GM23338 (cell line): ENCODE measurements around the gene DBET.
"Not testable (repeated sequence)": the region's sequence is repeated elsewhere in the genome, so short reads cannot be mapped to it uniquely, and the experiment has no call there.

ENCODE experiments used
- CREB1 ChIP-seq: fragments of 250-450 bp; sonication (Bioruptor Pico); IDR thresholded peaks from 2 replicates; pipeline ENCODE4 v1.5.0; 2020; ENCODE audit warnings: low read depth, mild to moderate bottlenecking, moderate library complexity
- EZH2 ChIP-seq: fragments of 200-600 bp; sonication (generic); IDR thresholded peaks from one replicate; pipeline ENCODE4 v1.8.0; 2017; ENCODE audit warnings: antibody characterized with exemption, mild to moderate bottlenecking, low read depth; ENCODE audit not compliant: unreplicated experiment
- EZH2phosphoT487 ChIP-seq: fragments of 200-600 bp; sonication (generic); IDR thresholded peaks from one replicate; pipeline ENCODE4 v1.8.1; 2018; ENCODE audit warnings: antibody characterized with exemption; ENCODE audit not compliant: unreplicated experiment
- JUNB ChIP-seq: IDR thresholded peaks from one replicate; pipeline ENCODE4 v1.6.1; 2016; ENCODE audit warnings: antibody characterized with exemption; ENCODE audit not compliant: unreplicated experiment
- POLR2AphosphoS5 ChIP-seq: IDR thresholded peaks from 2 replicates; pipeline ENCODE4 v1.6.1; 2016; ENCODE audit warnings: antibody characterized with exemption, low read depth
- STAT1 ChIP-seq: IDR thresholded peaks from one replicate; pipeline ENCODE4 v1.6.1; 2016; ENCODE audit warnings: antibody characterized with exemption; ENCODE audit not compliant: unreplicated experiment
- ZNF114 ChIP-seq: fragments of 250-450 bp; sonication (Bioruptor Pico); IDR thresholded peaks from 2 replicates; pipeline ENCODE4 v1.5.0; 2020; ENCODE audit warnings: mild to moderate bottlenecking, moderate library complexity
- ZNF331 ChIP-seq: fragments of 250-450 bp; sonication (Bioruptor Pico); IDR thresholded peaks from 2 replicates; pipeline ENCODE4 v1.5.0; 2020; ENCODE audit warnings: low read depth, mild to moderate bottlenecking, moderate library complexity
- TF ChIP-seq, protein P1 (sequence below), 2 experiments: fragments of 200-600 bp in 1 of 2; sonication (generic) in 1 of 2; conservative IDR thresholded peaks; 2 replicates each; pipeline versions ENCODE4 v1.5.1 to v1.6.1; 2016 to 2017; ENCODE audit warnings: antibody characterized with exemption in 2 of 2, low read depth in 2 of 2, mild to moderate bottlenecking in 2 of 2, moderate library complexity in 1 of 2
- TF ChIP-seq, protein P2 (sequence below): IDR thresholded peaks from one replicate; pipeline ENCODE4 v1.6.1; 2018; ENCODE audit warnings: antibody characterized with exemption; ENCODE audit not compliant: unreplicated experiment
- TF ChIP-seq, protein P3 (sequence below): IDR thresholded peaks from 2 replicates; pipeline ENCODE4 v1.6.1; 2016; ENCODE audit warnings: antibody characterized with exemption

DNA sequence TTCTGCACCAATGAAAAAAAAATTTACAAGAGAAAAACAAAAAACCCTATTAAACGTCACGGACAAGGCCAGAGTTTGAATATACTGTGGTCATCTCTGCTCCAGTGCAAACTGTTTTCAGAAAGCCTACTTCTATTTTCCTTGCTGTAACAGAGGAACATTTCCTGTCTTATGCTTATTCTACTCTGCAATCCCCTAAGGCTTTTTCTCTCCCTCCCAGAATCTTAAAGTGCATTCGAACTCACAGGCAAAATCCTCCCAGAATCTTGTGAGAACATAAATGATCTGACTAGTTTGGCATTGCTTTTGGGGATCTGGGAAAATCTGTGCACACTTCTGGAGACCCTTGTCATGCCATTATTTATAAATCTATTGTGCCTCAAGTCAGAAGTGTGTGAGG lies 503 bp downstream of the DBET start:
- TF ChIP-seq, protein P1, sequence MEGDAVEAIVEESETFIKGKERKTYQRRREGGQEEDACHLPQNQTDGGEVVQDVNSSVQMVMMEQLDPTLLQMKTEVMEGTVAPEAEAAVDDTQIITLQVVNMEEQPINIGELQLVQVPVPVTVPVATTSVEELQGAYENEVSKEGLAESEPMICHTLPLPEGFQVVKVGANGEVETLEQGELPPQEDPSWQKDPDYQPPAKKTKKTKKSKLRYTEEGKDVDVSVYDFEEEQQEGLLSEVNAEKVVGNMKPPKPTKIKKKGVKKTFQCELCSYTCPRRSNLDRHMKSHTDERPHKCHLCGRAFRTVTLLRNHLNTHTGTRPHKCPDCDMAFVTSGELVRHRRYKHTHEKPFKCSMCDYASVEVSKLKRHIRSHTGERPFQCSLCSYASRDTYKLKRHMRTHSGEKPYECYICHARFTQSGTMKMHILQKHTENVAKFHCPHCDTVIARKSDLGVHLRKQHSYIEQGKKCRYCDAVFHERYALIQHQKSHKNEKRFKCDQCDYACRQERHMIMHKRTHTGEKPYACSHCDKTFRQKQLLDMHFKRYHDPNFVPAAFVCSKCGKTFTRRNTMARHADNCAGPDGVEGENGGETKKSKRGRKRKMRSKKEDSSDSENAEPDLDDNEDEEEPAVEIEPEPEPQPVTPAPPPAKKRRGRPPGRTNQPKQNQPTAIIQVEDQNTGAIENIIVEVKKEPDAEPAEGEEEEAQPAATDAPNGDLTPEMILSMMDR (conservative IDR thresholded peaks at IDR 0.05; ENCODE audit: low read depth in 2 of 2): not testable (repeated sequence)
- TF ChIP-seq, protein P2, sequence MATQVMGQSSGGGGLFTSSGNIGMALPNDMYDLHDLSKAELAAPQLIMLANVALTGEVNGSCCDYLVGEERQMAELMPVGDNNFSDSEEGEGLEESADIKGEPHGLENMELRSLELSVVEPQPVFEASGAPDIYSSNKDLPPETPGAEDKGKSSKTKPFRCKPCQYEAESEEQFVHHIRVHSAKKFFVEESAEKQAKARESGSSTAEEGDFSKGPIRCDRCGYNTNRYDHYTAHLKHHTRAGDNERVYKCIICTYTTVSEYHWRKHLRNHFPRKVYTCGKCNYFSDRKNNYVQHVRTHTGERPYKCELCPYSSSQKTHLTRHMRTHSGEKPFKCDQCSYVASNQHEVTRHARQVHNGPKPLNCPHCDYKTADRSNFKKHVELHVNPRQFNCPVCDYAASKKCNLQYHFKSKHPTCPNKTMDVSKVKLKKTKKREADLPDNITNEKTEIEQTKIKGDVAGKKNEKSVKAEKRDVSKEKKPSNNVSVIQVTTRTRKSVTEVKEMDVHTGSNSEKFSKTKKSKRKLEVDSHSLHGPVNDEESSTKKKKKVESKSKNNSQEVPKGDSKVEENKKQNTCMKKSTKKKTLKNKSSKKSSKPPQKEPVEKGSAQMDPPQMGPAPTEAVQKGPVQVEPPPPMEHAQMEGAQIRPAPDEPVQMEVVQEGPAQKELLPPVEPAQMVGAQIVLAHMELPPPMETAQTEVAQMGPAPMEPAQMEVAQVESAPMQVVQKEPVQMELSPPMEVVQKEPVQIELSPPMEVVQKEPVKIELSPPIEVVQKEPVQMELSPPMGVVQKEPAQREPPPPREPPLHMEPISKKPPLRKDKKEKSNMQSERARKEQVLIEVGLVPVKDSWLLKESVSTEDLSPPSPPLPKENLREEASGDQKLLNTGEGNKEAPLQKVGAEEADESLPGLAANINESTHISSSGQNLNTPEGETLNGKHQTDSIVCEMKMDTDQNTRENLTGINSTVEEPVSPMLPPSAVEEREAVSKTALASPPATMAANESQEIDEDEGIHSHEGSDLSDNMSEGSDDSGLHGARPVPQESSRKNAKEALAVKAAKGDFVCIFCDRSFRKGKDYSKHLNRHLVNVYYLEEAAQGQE: not testable (repeated sequence)
- not testable (repeated sequence) for TF ChIP-seq POLR2AphosphoS5; ZNF114 (CRISPR knock-in tag); JUNB; CREB1 (CRISPR knock-in tag); STAT1; ZNF331 (CRISPR knock-in tag)
- TF ChIP-seq EZH2 (peak; percentile 95), EZH2phosphoT487 (peak; percentile 72)
- TF ChIP-seq, protein P3, sequence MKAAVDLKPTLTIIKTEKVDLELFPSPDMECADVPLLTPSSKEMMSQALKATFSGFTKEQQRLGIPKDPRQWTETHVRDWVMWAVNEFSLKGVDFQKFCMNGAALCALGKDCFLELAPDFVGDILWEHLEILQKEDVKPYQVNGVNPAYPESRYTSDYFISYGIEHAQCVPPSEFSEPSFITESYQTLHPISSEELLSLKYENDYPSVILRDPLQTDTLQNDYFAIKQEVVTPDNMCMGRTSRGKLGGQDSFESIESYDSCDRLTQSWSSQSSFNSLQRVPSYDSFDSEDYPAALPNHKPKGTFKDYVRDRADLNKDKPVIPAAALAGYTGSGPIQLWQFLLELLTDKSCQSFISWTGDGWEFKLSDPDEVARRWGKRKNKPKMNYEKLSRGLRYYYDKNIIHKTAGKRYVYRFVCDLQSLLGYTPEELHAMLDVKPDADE: not testable (repeated sequence)
